ENCODE measurements around the gene AFTPH.

DNA sequence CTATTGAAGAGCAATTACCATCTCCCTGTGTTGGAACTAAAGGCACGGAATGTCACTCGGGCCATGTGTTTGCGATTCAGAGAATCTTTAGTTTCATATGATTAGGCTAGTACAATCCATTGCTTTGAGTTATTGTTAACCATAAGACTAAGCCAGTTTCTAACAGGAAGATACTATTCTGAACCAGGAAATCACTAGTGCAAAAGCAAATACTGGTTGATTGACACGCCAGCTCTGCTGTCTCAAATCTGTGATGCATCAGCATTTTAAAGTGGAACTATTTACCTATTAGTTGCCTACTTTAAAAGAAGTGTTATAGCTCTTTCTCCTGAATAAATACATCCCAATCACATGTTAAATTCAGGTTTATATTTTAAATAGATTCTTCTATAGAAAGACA, 61.9 kb downstream of the AFTPH start:
- TF ChIP-seq, protein P1, sequence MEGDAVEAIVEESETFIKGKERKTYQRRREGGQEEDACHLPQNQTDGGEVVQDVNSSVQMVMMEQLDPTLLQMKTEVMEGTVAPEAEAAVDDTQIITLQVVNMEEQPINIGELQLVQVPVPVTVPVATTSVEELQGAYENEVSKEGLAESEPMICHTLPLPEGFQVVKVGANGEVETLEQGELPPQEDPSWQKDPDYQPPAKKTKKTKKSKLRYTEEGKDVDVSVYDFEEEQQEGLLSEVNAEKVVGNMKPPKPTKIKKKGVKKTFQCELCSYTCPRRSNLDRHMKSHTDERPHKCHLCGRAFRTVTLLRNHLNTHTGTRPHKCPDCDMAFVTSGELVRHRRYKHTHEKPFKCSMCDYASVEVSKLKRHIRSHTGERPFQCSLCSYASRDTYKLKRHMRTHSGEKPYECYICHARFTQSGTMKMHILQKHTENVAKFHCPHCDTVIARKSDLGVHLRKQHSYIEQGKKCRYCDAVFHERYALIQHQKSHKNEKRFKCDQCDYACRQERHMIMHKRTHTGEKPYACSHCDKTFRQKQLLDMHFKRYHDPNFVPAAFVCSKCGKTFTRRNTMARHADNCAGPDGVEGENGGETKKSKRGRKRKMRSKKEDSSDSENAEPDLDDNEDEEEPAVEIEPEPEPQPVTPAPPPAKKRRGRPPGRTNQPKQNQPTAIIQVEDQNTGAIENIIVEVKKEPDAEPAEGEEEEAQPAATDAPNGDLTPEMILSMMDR (IDR thresholded peaks at IDR 0.05) = no peak
- no peak for TF ChIP-seq POLR2A (IDR thresholded peaks at IDR 0.05)

Measured in right lobe of liver (tissue), 4 donors.